Measurements from ENCODE around the gene TAC3. TPM values are rescaled to one million over a fixed set of nuclear protein-coding genes. Genes with fewer than 3 reads are reported as not detected.
A peak's percentile ranks its signal among the peaks of the same experiment; 100 is the strongest.

The TAC3 gene
- total RNA-seq, 3 donors from 2014 or later: not detected

GRCh38 chr12:57001448-57001906 lies 14.9 kb downstream of the TAC3 start:
- peaks cover 9% of the 10 kb centered on the region for H3K36me3 ChIP-seq
- H3K4me3 ChIP-seq: no peak overlapping the region
- no peak overlapping the region for H3K27ac ChIP-seq
- no peaks in the 10 kb centered on the region for H3K9me3 ChIP-seq
- TF ChIP-seq CTCF (IDR thresholded peaks at IDR 0.05) (peak in 2 of 3 donors; percentile 54 to 58), POLR2A (IDR thresholded peaks at IDR 0.05) (no peak)
- H3K4me1 ChIP-seq: peaks cover 0 to 9% of the 10 kb centered on the region in 2 donors
- DNase-seq (ENCODE audit: low spot score in 2 of 2): peak; percentile 21 to 55
- no peaks in the 10 kb centered on the region for H3K27me3 ChIP-seq
- intact Hi-C loops (cut with DNase I; ENCODE audit: low total_unique reads): no loop called here

- peaks cover 0 to 8% of the 10 kb centered on the region in 2 donors for H3K4me1 ChIP-seq
- H3K36me3 ChIP-seq: peaks cover 9% of the 10 kb centered on the region
- no peaks in the 10 kb centered on the region for H3K27me3 ChIP-seq
- H3K9me3 ChIP-seq: no peaks in the 10 kb centered on the region
- no peak for TF ChIP-seq POLR2A (IDR thresholded peaks at IDR 0.05)
- TF ChIP-seq CTCF (IDR thresholded peaks at IDR 0.05): no peak
- TF ChIP-seq POLR2AphosphoS5 (IDR thresholded peaks at IDR 0.05): no peak
- no peak for DNase-seq (ENCODE audit: low spot score in 2 of 2)
- no peak overlapping the region for H3K4me3 ChIP-seq
- intact Hi-C loops (cut with DNase I; ENCODE audit: low total_unique reads): no loop called here
- no peak overlapping the region for H3K27ac ChIP-seq
Measured at GRCh38 chr12:57000393-57000792, 15.9 kb downstream of the TAC3 start.

- Histone ChIP-seq H3K4me3 (no peak overlapping the region), H3K9me3 (no peaks in the 10 kb centered on the region), H3K36me3 (peaks cover 9% of the 10 kb centered on the region), H3K27me3 (no peaks in the 10 kb centered on the region), H3K4me1 (no peaks in the 10 kb centered on the region), H3K27ac (no peak overlapping the region)
- DNase-seq (ENCODE audit: low spot score in 2 of 2): no peak
- intact Hi-C loops (cut with DNase I; ENCODE audit: low total_unique reads): loop anchor here (10.0 kb wide), 1 partner anchor 245 kb away; the partner anchor contains the start of gene PRIM1
- TF ChIP-seq POLR2AphosphoS5 (IDR thresholded peaks at IDR 0.05) (no peak), POLR2A (IDR thresholded peaks at IDR 0.05) (no peak), CTCF (IDR thresholded peaks at IDR 0.05) (no peak)
Measured at GRCh38 chr12:56999456-56999855, 16.9 kb downstream of the TAC3 start.

- no peaks in the 10 kb centered on the region for H3K4me1 ChIP-seq
- H3K9me3 ChIP-seq: no peaks in the 10 kb centered on the region
- H3K36me3 ChIP-seq: peaks cover 9% of the 10 kb centered on the region
- intact Hi-C loops (cut with DNase I; ENCODE audit: low total_unique reads): loop anchor here (10.0 kb wide), 1 partner anchor 244 kb away; the partner anchor contains the start of gene PRIM1
- no peak overlapping the region for H3K27ac ChIP-seq
- no peak for TF ChIP-seq POLR2AphosphoS5 (IDR thresholded peaks at IDR 0.05)
- TF ChIP-seq CTCF (IDR thresholded peaks at IDR 0.05): no peak
- TF ChIP-seq POLR2A (IDR thresholded peaks at IDR 0.05): no peak
- H3K27me3 ChIP-seq: no peaks in the 10 kb centered on the region
- no peak for DNase-seq (ENCODE audit: low spot score in 2 of 2)
- H3K4me3 ChIP-seq: no peak overlapping the region
Measured at GRCh38 chr12:56998981-56999380, 17.3 kb downstream of the TAC3 start.

GRCh38 chr12:56998316-56998715 lies 18.0 kb downstream of the TAC3 start:
- H3K9me3 ChIP-seq: no peaks in the 10 kb centered on the region
- no peak overlapping the region for H3K27ac ChIP-seq
- no peak for DNase-seq (ENCODE audit: low spot score in 2 of 2)
- no peak for TF ChIP-seq POLR2A (IDR thresholded peaks at IDR 0.05)
- TF ChIP-seq CTCF (IDR thresholded peaks at IDR 0.05): no peak
- no peak for TF ChIP-seq POLR2AphosphoS5 (IDR thresholded peaks at IDR 0.05)
- intact Hi-C loops (cut with DNase I; ENCODE audit: low total_unique reads): loop anchor here (10.0 kb wide), 1 partner anchor 244 kb away; the partner anchor contains the start of gene PRIM1
- peaks cover 5% of the 10 kb centered on the region for H3K36me3 ChIP-seq
- no peaks in the 10 kb centered on the region for H3K27me3 ChIP-seq
- H3K4me3 ChIP-seq: no peak overlapping the region
- H3K4me1 ChIP-seq: no peaks in the 10 kb centered on the region
